ENCODE results near the gene TNFSF10.

The TNFSF10 gene

GRCh38 chr3:172553526-172554252 lies 30.5 kb upstream of the TNFSF10 start:
- TF ChIP-seq CTCF (IDR thresholded peaks at IDR 0.05; ENCODE audit: borderline replicate concordance, control extremely low read depth, extremely low read depth, insufficient read depth, missing control alignments) = no peak
- in situ Hi-C loops (cut with MboI; ENCODE audit: low sequenced_read_pairs, unreplicated experiment) = no loop called here
- no peak for DNase-seq (ENCODE audit: low spot score)

DNA sequence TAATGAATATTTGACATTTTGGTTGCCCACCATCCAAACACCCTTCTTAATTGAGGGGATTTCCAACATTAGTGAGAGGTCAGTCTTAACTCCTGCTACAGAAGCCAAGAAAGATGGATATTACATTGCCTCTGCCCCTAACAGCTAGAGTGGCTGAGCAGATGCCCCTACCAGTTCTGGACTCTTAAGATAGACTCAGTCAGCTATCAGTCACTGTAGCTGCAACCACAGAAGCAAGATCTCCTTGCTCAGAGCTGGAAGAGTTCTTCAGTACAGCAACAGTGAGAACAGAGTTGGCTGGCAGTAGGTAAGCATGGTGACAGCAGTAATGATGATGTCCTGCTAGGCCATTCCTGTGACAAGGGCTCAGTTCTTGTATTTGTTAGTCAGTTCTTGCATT lies 29.4 kb upstream of the TNFSF10 start:
- in situ Hi-C loops (cut with MboI; ENCODE audit: low sequenced_read_pairs, unreplicated experiment) = no loop called here
- TF ChIP-seq CTCF (IDR thresholded peaks at IDR 0.05; ENCODE audit: borderline replicate concordance, control extremely low read depth, extremely low read depth, insufficient read depth, missing control alignments) = no peak
- no peak for DNase-seq (ENCODE audit: low spot score)

DNA sequence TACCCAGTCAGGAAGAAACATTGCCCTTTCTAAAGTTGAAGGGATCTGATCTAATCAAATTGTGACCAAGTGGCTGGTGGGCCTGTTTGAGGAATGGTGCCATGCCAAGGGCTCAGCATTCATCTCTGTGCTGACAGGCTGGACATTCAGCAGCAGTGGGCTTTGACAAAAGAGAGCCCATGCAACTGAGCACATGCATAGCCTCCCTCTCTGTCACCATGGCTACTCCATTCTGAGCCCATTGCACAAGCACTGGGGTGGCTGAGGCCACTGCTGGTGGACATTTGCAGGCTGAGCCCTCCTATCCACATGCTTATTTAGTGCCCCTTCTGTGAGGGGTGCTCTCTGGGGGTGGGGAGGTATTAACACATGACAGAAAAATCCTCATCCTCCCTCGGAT lies 28.6 kb upstream of the TNFSF10 start:
- no peak for TF ChIP-seq CTCF (IDR thresholded peaks at IDR 0.05; ENCODE audit: borderline replicate concordance, control extremely low read depth, extremely low read depth, insufficient read depth, missing control alignments)
- no peak for DNase-seq (ENCODE audit: low spot score)
- in situ Hi-C loops (cut with MboI; ENCODE audit: low sequenced_read_pairs, unreplicated experiment) = no loop called here

DNA sequence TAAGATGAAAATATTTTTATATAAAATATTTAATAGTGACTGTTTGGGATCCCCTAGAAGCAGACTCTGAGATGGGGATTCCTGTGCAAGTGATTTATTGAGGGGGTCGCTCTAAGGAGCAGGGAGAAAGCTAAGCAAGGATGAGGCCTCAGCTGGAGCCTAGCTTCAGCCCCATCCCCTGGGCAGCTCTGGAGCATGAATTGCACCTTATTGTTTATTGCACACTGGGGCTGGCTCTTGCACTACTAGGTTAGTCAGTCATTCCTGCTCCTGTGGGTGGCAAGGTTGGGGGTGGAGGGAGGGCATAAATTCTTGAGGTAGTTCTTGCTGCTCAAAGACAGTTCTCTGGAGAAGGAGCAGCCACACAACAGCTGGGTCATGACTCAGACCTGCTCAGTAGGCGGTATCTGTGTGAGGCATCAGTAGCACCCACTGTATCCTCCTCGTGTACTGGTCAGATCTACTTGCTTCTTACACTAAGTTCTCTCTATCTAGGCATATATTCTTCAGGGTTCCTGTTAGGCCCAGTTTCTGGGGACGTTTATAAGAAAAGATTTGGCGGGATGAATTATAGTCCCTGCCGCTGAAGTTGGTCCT lies 27.2 kb upstream of the TNFSF10 start:
- DNase-seq (ENCODE audit: low spot score) = no peak
- in situ Hi-C loops (cut with MboI; ENCODE audit: low sequenced_read_pairs, unreplicated experiment) = no loop called here
- TF ChIP-seq CTCF (IDR thresholded peaks at IDR 0.05; ENCODE audit: borderline replicate concordance, control extremely low read depth, extremely low read depth, insufficient read depth, missing control alignments) = no peak

DNA sequence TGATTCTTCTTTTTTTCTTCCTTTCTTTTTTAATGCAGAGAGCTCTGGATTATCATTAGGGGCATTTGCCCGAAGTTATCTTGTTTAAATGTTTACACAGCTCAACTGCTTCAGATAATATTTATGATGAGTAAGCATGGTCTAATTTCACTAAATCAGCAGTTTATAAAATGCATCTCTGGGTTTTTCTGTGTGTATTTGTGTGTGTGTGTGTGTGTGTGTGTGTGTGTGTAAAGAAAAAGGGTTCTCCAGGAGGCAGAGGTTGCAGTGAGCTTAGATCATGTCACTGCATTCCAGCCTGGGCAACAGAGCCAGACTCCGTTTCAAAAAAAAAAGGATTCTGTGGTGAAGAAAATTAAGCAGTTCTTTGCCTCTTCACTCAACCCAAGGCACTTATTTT lies 25.9 kb upstream of the TNFSF10 start:
- no peak for TF ChIP-seq CTCF (IDR thresholded peaks at IDR 0.05; ENCODE audit: borderline replicate concordance, control extremely low read depth, extremely low read depth, insufficient read depth, missing control alignments)
- in situ Hi-C loops (cut with MboI; ENCODE audit: low sequenced_read_pairs, unreplicated experiment) = no loop called here
- DNase-seq (ENCODE audit: low spot score) = no peak

DNA sequence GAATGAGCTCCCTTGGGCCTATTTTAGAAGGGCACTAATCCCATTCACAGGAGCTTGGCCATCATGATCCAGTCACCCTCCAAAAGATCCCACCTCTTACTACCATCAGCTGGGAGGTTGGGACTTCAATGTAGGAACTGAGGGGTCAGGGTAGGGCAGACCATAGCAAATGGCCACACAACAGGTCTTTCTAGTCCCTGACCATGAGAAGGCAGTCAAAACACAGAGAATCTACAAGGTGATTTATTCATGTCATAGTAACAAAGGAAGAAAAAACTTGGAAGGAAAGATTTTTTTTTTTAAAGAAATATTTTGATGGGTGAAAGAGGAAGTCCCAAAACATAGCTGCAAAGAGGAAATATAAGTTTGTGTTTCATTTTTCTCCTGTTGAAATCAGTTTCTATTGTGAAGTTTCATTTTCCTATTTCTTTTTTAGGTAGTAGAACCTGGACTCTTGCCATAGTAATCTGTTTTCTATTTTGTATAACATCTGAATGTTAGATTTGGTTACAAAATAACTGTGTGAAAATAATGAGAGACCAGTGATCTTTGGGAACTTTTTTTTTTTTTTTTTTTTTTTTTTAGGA lies 23.5 kb upstream of the TNFSF10 start:
- in situ Hi-C loops (cut with MboI; ENCODE audit: low sequenced_read_pairs, unreplicated experiment) = no loop called here
- no peak for TF ChIP-seq CTCF (IDR thresholded peaks at IDR 0.05; ENCODE audit: borderline replicate concordance, control extremely low read depth, extremely low read depth, insufficient read depth, missing control alignments)
- DNase-seq (ENCODE audit: low spot score) = no peak

Measured in GM13976 (cell line).